Prostate gland (tissue), 2 donors: ENCODE results near the gene PDE8A. TPM values are rescaled to one million over a fixed set of nuclear protein-coding genes. Genes with fewer than 3 reads are reported as not detected.

Source experiments
- DNase-seq: peaks from one replicate; pipeline ENCODE4 v3.0.0-alpha.2; 2019; ENCODE audit warnings: low spot score
- H3K27ac ChIP-seq, 2 donors: fragments of 200-600 bp; sonication (generic); 2 replicates each; pipeline ENCODE4 v1.5.1; 2017 to 2019
- H3K27me3 ChIP-seq: fragments of 200-600 bp; sonication (generic); replicated peaks from 2 replicates; pipeline ENCODE4 v1.5.1; 2019; ENCODE audit not compliant: insufficient read depth
- H3K36me3 ChIP-seq, 2 donors: fragments of 200-600 bp; sonication (generic); 1 replicate in 1 of 2; 2 replicates in 1 of 2; pipeline versions ENCODE4 v1.5.1 to v1.8.1; 2017 to 2019
- H3K4me1 ChIP-seq: fragments of 200-600 bp; sonication (generic); replicated peaks from 2 replicates; pipeline ENCODE4 v1.5.1; 2019
- H3K4me3 ChIP-seq, 2 donors: fragments of 200-600 bp; sonication (generic); 2 replicates each; pipeline ENCODE4 v1.5.1; 2017 to 2019
- H3K9me3 ChIP-seq: fragments of 200-600 bp; sonication (generic); 2 replicates; pipeline ENCODE4 v1.5.1; 2017
- POLR2A ChIP-seq: fragments of 450-650 bp; IDR thresholded peaks from one replicate; pipeline ENCODE4 v1.6.1; 2016; ENCODE audit warnings: antibody characterized with exemption, mild to moderate bottlenecking
- POLR2AphosphoS5 ChIP-seq: sonication (generic); formaldehyde crosslinking; IDR thresholded peaks from one replicate; pipeline ENCODE4 v1.6.1; 2017; ENCODE audit warnings: antibody characterized with exemption
- WGBS: methylation state at CpG from one replicate; pipeline ENCODE4 v1.1.5; 2018; 5-methylcytosine and 5-hydroxymethylcytosine counted together
- intact Hi-C: fragments of 100-400 bp; cut with DNase I; formaldehyde crosslinking; loops from one replicate; pipeline ENCODE4 v1.14.2; 2022
- total RNA-seq, 2 donors: library from RNA; depleted of rRNA; stranded (reverse); fragments of >200 nt; gene quantifications; one replicate each; pipeline ENCODE4 v1.1.0, GENCODE V29; 2016
- TF ChIP-seq, protein P1 (sequence below), 4 experiments: fragments of 200-600 bp in 2 of 4; fragments of 450-650 bp in 2 of 4; sonication (generic) in 2 of 4; IDR thresholded peaks; 1 replicate in 3 of 4; 2 replicates in 1 of 4; pipeline ENCODE4 v1.5.1; 2016 to 2019; ENCODE audit warnings: antibody characterized with exemption in 4 of 4, mild to moderate bottlenecking in 2 of 4, moderate library complexity in 2 of 4

PDE8A gene
- total RNA-seq, 2 donors from 2014 or later: 28.3 to 52.7 TPM

DNA sequence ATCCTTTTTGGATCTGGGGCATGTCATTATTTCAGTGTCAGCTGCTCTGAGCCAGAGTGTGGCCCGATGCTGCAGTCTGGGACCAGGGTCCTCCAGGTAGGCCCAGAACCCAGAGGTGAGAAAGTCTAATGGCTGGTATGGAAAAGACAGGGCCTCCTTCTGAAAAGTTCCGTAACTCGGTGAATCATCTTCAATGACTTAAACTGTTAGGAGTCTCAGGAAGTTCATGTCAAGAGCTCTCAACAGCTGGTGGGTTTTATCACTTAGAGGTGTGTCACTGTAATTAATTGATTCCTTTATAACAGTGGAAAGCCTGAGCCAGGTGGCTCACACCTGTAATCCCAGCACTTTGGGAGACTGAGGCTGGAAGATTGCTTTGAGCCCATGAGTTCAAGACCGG is 28.5 kb upstream of the PDE8A start:
- no peaks in the 10 kb centered on the region for H3K27me3 ChIP-seq
- no peak for DNase-seq
- H3K9me3 ChIP-seq: no peaks in the 10 kb centered on the region
- H3K4me1 ChIP-seq: no peaks in the 10 kb centered on the region
- WGBS: 90% methylated on average over 4 of the region's 4 CpGs
- H3K36me3 ChIP-seq: no peaks in the 10 kb centered on the region
- intact Hi-C loops: loop anchor here (5.0 to 10.0 kb wide), 2 partner anchors 52 to 89 kb away; no protein-coding TSS in a partner anchor
- no peak overlapping the region for H3K4me3 ChIP-seq
- no peak for TF ChIP-seq POLR2A
- TF ChIP-seq, protein P1, sequence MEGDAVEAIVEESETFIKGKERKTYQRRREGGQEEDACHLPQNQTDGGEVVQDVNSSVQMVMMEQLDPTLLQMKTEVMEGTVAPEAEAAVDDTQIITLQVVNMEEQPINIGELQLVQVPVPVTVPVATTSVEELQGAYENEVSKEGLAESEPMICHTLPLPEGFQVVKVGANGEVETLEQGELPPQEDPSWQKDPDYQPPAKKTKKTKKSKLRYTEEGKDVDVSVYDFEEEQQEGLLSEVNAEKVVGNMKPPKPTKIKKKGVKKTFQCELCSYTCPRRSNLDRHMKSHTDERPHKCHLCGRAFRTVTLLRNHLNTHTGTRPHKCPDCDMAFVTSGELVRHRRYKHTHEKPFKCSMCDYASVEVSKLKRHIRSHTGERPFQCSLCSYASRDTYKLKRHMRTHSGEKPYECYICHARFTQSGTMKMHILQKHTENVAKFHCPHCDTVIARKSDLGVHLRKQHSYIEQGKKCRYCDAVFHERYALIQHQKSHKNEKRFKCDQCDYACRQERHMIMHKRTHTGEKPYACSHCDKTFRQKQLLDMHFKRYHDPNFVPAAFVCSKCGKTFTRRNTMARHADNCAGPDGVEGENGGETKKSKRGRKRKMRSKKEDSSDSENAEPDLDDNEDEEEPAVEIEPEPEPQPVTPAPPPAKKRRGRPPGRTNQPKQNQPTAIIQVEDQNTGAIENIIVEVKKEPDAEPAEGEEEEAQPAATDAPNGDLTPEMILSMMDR (IDR thresholded peaks at IDR 0.05): no peak
- TF ChIP-seq POLR2AphosphoS5: no peak
- no peak overlapping the region for H3K27ac ChIP-seq

DNA sequence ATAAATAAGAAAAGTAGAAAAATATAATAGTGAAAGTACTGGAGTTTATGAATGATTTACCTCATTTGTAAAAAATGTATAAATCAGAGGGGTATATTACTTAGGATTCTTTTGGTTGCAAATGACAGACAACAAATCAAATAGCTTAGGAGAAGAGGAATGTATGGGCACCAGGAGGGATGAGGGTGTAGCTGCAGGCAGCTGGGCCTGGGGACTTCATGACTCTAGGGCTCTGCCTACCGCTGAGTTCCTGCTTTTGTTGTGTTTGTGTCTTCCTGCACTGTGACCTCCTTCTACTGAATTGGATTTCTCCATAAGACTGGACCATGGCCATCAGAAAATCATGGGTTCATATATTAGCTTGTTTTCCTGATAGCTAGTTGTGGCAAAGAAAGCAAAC is 27.9 kb upstream of the PDE8A start:
- no peak overlapping the region for H3K27ac ChIP-seq
- H3K27me3 ChIP-seq: no peaks in the 10 kb centered on the region
- no peaks in the 10 kb centered on the region for H3K9me3 ChIP-seq
- no peak for DNase-seq
- intact Hi-C loops: loop anchor here (5.0 to 10.0 kb wide), 2 partner anchors 51 to 89 kb away; no protein-coding TSS in a partner anchor
- H3K36me3 ChIP-seq: no peaks in the 10 kb centered on the region
- 86% methylated on average over 1 of the region's 1 CpG for WGBS
- H3K4me1 ChIP-seq: no peaks in the 10 kb centered on the region
- H3K4me3 ChIP-seq: no peak overlapping the region
- TF ChIP-seq POLR2AphosphoS5: no peak
- TF ChIP-seq POLR2A: no peak
- TF ChIP-seq, protein P1 (IDR thresholded peaks at IDR 0.05): no peak

DNA sequence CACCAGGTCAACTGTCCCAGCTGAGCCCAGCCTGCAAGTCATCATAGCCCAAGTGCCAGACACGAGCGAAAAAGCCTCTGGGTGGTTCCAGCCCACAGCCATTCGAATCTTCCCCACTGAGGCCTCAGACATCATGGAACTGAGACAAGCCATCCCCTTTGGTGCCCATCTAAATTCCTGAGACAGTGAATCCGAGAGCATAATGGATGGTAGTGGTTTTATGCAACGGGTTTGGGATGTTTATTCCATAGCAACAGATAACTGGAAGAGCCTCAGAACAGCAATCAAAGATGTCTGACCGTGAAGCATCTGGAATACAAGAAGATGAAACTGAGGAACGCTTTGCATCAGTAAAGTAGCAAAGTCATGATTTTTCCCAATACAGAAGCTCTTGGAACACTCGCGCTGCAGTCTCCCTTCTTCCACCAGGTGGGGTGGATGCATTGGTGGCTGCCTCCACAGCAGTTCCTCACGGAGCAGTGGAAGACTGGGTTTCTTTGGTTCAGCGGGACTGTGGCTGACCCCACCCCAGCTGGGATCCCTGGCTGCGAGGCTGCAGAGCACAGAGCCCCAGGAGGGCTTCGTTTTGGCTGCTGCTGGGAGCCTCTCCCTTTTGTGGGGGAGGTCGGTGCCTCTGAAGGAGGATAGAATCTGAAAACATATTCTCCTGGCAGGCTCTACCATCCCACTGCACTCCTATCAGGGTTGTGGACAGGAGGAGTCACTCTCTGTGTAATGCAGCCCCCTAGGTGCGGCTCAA is 26.4 kb upstream of the PDE8A start:
- no peaks in the 10 kb centered on the region for H3K9me3 ChIP-seq
- no peak overlapping the region for H3K4me3 ChIP-seq
- 24% methylated on average over 15 of the region's 15 CpGs for WGBS
- H3K4me1 ChIP-seq: no peaks in the 10 kb centered on the region
- H3K27me3 ChIP-seq: no peaks in the 10 kb centered on the region
- H3K27ac ChIP-seq: no peak overlapping the region
- DNase-seq: peak; percentile 70
- intact Hi-C loops: loop anchor here (10.0 kb wide), 1 partner anchor 50 kb away; no protein-coding TSS in a partner anchor
- no peaks in the 10 kb centered on the region for H3K36me3 ChIP-seq
- TF ChIP-seq POLR2A: no peak
- TF ChIP-seq, protein P1 (IDR thresholded peaks at IDR 0.05): peak; percentile 28 to 88 (median 84)
- TF ChIP-seq POLR2AphosphoS5: peak; percentile 30

DNA sequence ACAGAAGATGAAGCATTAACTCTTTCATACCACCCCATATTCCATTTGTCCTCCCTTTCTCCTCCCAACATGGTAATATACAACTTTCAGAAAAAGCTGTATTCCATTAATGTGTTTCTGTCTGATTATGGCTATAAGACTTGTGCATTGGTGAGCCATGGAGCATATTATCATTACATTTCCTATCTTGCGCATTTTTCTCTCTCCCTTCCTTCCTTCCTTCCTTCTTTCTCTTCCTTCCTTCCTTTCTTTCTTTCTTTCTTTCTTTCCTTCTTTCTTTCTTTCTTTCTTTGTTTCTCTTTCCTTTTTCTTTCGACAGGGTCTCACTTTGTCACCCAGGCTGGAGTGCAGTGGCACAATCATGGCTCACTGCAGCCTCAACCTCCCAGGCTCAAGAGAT is 25.5 kb upstream of the PDE8A start:
- no peak overlapping the region for H3K4me3 ChIP-seq
- DNase-seq: no peak
- no peak for TF ChIP-seq POLR2AphosphoS5
- no peak for TF ChIP-seq POLR2A
- TF ChIP-seq, protein P1 (IDR thresholded peaks at IDR 0.05): no peak
- no peaks in the 10 kb centered on the region for H3K9me3 ChIP-seq
- no peaks in the 10 kb centered on the region for H3K27me3 ChIP-seq
- 90% methylated on average over 2 of the region's 2 CpGs for WGBS
- intact Hi-C loops: loop anchor here (10.0 kb wide), 1 partner anchor 49 kb away; no protein-coding TSS in a partner anchor
- no peak overlapping the region for H3K27ac ChIP-seq
- H3K36me3 ChIP-seq: no peaks in the 10 kb centered on the region
- H3K4me1 ChIP-seq: no peaks in the 10 kb centered on the region
